ENCODE results near the gene MPST.

Gene MPST

GRCh38 chr22:37019309-37020191 lies at the start of gene MPST, which contains the start of gene TST:
MPST (plus strand) TSS chr22:37019742; CDS start chr22:37019837, 95 bp downstream.
TST (minus strand) TSS chr22:37019447; CDS start chr22:37018732, 715 bp downstream.
- peak; percentile 62 for DNase-seq (ENCODE audit: low read depth)
- peak within 1 kb of the TSS; percentile 79 for H3K4me3 ChIP-seq (replicated peaks; ENCODE audit: low read depth, low read length)
- TF ChIP-seq CTCF (IDR thresholded peaks at IDR 0.05; ENCODE audit: low read length, missing control alignments) = no peak

- H3K4me3 ChIP-seq (replicated peaks; ENCODE audit: low read depth, low read length) = no peak overlapping the region
- DNase-seq (ENCODE audit: low read depth) = no peak
- TF ChIP-seq CTCF (IDR thresholded peaks at IDR 0.05; ENCODE audit: low read length, missing control alignments) = no peak
Observed at GRCh38 chr22:36971341-36972125, 48.0 kb upstream of the MPST start.

- no peak for DNase-seq (ENCODE audit: low read depth)
- TF ChIP-seq CTCF (IDR thresholded peaks at IDR 0.05; ENCODE audit: low read length, missing control alignments) = no peak
- H3K4me3 ChIP-seq (replicated peaks; ENCODE audit: low read depth, low read length) = no peak overlapping the region
Observed at GRCh38 chr22:36976606-36977005, 42.9 kb upstream of the MPST start.

- peak; percentile 34 for TF ChIP-seq CTCF (IDR thresholded peaks at IDR 0.05; ENCODE audit: low read length, missing control alignments)
- no peak for DNase-seq (ENCODE audit: low read depth)
- peak overlapping the region; percentile 42 for H3K4me3 ChIP-seq (replicated peaks; ENCODE audit: low read depth, low read length)
Observed at GRCh38 chr22:36977401-36977861, 42.1 kb upstream of the MPST start.

- peak; percentile 81 for TF ChIP-seq CTCF (IDR thresholded peaks at IDR 0.05; ENCODE audit: low read length, missing control alignments)
- H3K4me3 ChIP-seq (replicated peaks; ENCODE audit: low read depth, low read length) = peak overlapping the region; percentile 42
- DNase-seq (ENCODE audit: low read depth) = peak; percentile 90
Observed at GRCh38 chr22:36977947-36978660, 41.4 kb upstream of the MPST start.

Data from fibroblast of pulmonary artery (primary cell).